ENCODE results near the gene SNCAIP. TPM values are rescaled to one million over a fixed set of nuclear protein-coding genes. Genes with fewer than 3 reads are reported as not detected.
A peak's percentile ranks its signal among the peaks of the same experiment; 100 is the strongest.

The SNCAIP gene
- total RNA-seq, 1 donor from 2014 or later: 6.7 TPM

DNA sequence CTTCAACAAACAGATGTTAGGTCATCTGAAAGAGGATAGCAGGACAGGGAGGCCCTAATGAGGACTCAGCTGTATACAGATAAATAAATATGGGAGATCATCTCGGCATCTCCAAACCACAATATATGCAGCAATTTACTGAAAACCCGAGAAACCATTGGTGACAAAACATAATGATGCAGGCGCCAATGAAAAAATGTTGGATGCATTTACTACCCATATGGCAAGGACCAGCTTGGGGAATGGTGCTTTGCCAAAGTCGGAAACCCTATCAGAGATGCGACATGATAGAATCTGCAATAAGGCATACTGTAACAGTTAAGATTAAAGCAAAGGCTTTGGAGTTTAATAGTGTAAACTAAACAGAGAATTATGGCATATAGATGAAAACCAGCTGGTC lies 92.0 kb downstream of the SNCAIP start:
- DNase-seq: no peak
- Mint-ChIP-seq H3K27me3 (ENCODE audit: unreplicated experiment) (no peaks in the 10 kb centered on the region), H3K4me3 (ENCODE audit: unreplicated experiment) (no peak overlapping the region), H3K36me3 (ENCODE audit: unreplicated experiment) (no peaks in the 10 kb centered on the region), H3K4me1 (ENCODE audit: low read depth, unreplicated experiment) (peaks cover 46% of the 10 kb centered on the region), H3K9me3 (ENCODE audit: unreplicated experiment) (peaks cover 1% of the 10 kb centered on the region), H3K27ac (ENCODE audit: unreplicated experiment) (peak overlapping the region; percentile 37)
- TF ChIP-seq, protein P1, sequence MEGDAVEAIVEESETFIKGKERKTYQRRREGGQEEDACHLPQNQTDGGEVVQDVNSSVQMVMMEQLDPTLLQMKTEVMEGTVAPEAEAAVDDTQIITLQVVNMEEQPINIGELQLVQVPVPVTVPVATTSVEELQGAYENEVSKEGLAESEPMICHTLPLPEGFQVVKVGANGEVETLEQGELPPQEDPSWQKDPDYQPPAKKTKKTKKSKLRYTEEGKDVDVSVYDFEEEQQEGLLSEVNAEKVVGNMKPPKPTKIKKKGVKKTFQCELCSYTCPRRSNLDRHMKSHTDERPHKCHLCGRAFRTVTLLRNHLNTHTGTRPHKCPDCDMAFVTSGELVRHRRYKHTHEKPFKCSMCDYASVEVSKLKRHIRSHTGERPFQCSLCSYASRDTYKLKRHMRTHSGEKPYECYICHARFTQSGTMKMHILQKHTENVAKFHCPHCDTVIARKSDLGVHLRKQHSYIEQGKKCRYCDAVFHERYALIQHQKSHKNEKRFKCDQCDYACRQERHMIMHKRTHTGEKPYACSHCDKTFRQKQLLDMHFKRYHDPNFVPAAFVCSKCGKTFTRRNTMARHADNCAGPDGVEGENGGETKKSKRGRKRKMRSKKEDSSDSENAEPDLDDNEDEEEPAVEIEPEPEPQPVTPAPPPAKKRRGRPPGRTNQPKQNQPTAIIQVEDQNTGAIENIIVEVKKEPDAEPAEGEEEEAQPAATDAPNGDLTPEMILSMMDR (IDR thresholded peaks at IDR 0.05; ENCODE audit: partially characterized antibody, unreplicated experiment): no peak

DNA sequence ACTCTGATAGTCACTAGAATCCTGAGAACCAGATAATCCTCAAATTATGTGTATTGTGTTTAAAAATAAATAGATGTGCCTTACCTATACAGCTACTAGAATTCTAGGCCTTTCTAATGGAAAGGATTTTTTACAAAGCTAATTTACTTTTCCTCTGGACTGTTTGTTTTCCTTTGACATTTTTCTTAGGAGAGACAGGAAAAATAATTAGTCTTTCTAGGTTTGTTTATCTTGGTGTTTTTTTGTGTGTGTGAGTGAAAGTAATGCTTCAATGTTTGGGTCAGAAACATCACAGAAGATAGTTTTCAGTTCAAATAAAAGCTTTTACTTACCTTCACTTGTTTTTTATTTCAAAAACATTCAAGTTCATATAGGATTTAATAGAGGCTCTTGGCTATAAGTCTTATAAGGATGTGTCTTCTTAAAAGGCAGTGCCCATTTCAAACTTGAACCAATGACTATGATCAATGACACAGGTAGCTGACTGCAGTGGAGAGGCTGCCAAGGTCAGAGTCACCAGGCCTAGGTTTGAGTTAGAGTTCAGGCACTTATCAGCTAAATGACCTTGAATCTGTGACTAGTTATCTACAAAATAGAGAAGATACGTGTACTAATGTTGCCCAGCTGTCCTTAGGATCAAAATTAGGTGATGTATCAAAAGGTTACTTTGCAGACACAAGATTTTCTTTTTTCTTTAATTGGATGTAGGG lies 92.8 kb downstream of the SNCAIP start:
- H3K9me3 Mint-ChIP-seq (ENCODE audit: unreplicated experiment): peaks cover 1% of the 10 kb centered on the region
- no peak overlapping the region for H3K4me3 Mint-ChIP-seq (ENCODE audit: unreplicated experiment)
- no peak overlapping the region for H3K27ac Mint-ChIP-seq (ENCODE audit: unreplicated experiment)
- H3K36me3 Mint-ChIP-seq (ENCODE audit: unreplicated experiment): no peaks in the 10 kb centered on the region
- TF ChIP-seq, protein P1 (IDR thresholded peaks at IDR 0.05; ENCODE audit: partially characterized antibody, unreplicated experiment): no peak
- DNase-seq: no peak
- H3K27me3 Mint-ChIP-seq (ENCODE audit: unreplicated experiment): no peaks in the 10 kb centered on the region
- H3K4me1 Mint-ChIP-seq (ENCODE audit: low read depth, unreplicated experiment): peaks cover 44% of the 10 kb centered on the region

DNA sequence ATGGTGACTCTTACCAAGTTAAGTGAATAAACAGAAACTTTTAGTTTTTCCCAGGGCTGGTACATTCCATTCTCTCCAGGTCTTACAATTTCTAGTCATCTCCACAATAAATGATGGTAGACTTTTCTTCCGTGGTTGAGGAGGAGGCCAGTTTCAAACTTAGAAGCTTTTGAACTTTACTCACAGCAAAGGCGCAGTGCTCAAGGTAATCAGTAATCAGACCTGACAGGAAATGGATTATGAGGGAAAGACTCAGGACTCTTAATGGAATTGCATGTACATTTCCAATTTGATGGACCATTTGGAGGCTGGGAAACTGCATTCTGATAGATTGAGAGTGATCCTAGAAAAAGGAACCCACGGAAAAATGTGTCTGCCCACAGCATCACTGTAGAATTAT lies 93.7 kb downstream of the SNCAIP start:
- H3K36me3 Mint-ChIP-seq (ENCODE audit: unreplicated experiment): no peaks in the 10 kb centered on the region
- no peaks in the 10 kb centered on the region for H3K27me3 Mint-ChIP-seq (ENCODE audit: unreplicated experiment)
- no peak overlapping the region for H3K27ac Mint-ChIP-seq (ENCODE audit: unreplicated experiment)
- H3K4me1 Mint-ChIP-seq (ENCODE audit: low read depth, unreplicated experiment): peaks cover 35% of the 10 kb centered on the region
- no peaks in the 10 kb centered on the region for H3K9me3 Mint-ChIP-seq (ENCODE audit: unreplicated experiment)
- DNase-seq: no peak
- TF ChIP-seq, protein P1 (IDR thresholded peaks at IDR 0.05; ENCODE audit: partially characterized antibody, unreplicated experiment): no peak
- H3K4me3 Mint-ChIP-seq (ENCODE audit: unreplicated experiment): no peak overlapping the region

DNA sequence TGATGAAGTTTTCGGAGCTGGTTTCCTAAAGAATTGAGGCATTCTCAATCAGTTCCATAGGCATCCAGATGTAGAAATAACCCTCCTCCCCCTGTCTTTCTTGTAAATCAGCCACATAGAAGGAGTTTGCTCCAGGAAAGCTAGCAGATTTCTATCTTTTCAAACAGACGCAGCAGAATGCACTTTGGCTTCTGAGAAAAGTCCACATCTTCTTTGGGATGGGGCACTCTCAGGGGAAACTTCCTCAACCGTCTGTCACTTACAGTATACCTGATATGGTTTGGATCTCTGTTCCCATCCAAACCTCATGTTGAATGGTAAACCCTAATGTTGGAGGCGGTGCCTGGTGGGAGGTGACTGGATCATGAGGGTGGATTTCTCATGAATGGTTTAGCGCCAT lies 94.1 kb downstream of the SNCAIP start:
- Mint-ChIP-seq H3K4me1 (ENCODE audit: low read depth, unreplicated experiment) (peaks cover 31% of the 10 kb centered on the region), H3K27ac (ENCODE audit: unreplicated experiment) (no peak overlapping the region), H3K27me3 (ENCODE audit: unreplicated experiment) (no peaks in the 10 kb centered on the region), H3K4me3 (ENCODE audit: unreplicated experiment) (no peak overlapping the region), H3K9me3 (ENCODE audit: unreplicated experiment) (no peaks in the 10 kb centered on the region), H3K36me3 (ENCODE audit: unreplicated experiment) (no peaks in the 10 kb centered on the region)
- no peak for DNase-seq
- TF ChIP-seq, protein P1 (IDR thresholded peaks at IDR 0.05; ENCODE audit: partially characterized antibody, unreplicated experiment): no peak

DNA sequence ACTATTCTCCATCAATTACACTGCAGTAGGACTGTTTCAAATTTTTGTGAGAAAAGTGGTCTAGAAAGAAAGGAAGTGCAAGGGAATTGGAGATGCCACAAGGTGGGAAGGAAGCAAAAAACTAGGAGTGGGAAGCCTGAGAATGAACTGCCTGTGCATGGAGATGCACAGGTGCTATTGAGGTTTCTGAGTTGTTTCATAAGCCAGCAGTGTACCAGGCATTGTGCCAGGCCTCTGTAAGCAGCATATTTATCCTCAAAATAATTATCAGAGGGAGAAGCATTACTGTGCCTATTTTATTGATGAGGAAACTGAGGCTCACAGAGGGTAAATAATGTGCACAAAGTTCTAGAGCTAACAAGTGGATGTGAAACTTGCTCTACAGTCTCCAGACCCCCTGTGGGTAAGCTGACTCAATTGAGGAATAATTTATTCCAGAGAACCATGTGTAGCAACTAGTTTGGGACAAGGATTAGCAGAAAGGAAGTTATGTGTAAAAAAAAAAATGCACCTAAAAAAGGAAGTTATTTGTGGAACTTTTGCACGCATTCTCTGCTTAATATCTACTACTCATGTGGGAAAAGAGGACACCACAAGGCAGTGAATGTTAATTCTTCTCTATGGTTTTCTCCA lies 96.7 kb downstream of the SNCAIP start:
- H3K9me3 Mint-ChIP-seq (ENCODE audit: unreplicated experiment): no peaks in the 10 kb centered on the region
- no peaks in the 10 kb centered on the region for H3K27me3 Mint-ChIP-seq (ENCODE audit: unreplicated experiment)
- no peak for DNase-seq
- no peak overlapping the region for H3K27ac Mint-ChIP-seq (ENCODE audit: unreplicated experiment)
- TF ChIP-seq, protein P1 (IDR thresholded peaks at IDR 0.05; ENCODE audit: partially characterized antibody, unreplicated experiment): no peak
- H3K4me3 Mint-ChIP-seq (ENCODE audit: unreplicated experiment): no peak overlapping the region
- H3K36me3 Mint-ChIP-seq (ENCODE audit: unreplicated experiment): peaks cover 7% of the 10 kb centered on the region
- peaks cover 10% of the 10 kb centered on the region for H3K4me1 Mint-ChIP-seq (ENCODE audit: low read depth, unreplicated experiment)

Measured in glutamatergic neuron (in vitro differentiated cells).